CD4-positive, alpha-beta T cell treated with Interleukin-6 at 100 ng/mL for 8 hours (primary cell): ENCODE data around the gene NAT16.
A peak's percentile ranks its signal among the peaks of the same experiment; 100 is the strongest.
"Not testable (repeated sequence)": the region's sequence is repeated elsewhere in the genome, so short reads cannot be mapped to it uniquely, and the experiment has no call there.

Experiments used
- DNase-seq: peaks from one replicate; pipeline ENCODE4 v3.0.0-alpha.2; 2020; ENCODE audit warnings: mixed read lengths, low spot score

The NAT16 gene

DNA sequence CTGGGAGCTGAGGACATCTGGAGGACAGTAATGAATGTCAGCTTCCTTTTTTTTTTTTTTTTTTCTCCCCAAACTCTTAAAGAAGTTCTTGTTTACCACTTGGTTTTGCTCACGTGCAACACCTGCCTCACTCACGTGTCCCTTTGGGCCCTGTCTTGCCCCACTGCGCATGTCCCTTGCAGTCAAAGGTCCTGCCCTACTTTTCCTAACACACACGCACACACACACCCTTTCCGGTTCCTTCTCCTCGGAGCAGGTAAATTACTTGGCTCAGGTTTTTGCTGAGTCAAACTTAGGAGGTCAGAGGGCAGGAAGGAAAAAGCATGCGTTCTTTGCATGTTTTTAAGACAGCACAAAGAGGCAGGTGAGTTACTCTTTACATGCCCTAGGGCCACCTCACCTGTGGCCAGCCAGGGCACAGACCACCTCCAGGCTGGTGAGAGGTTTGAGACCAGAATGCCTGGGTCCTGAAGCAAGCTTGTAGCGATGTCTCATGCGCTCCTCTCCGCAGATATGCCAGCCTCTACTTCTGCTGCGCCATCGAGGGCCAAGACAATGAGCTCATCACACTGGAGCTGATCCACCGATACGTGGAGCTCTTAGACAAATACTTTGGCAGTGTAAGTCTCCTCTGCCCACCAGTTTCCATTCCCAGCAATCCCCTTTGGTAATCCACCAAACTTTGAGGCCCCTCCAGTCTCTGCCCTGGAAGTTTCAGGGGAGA, 23.1 kb downstream of the NAT16 start:
- DNase-seq, result no peak

- DNase-seq, result no peak
These were observed 23.8 kb downstream of the NAT16 start for GRCh38 chr7:101156277-101156676.

DNA sequence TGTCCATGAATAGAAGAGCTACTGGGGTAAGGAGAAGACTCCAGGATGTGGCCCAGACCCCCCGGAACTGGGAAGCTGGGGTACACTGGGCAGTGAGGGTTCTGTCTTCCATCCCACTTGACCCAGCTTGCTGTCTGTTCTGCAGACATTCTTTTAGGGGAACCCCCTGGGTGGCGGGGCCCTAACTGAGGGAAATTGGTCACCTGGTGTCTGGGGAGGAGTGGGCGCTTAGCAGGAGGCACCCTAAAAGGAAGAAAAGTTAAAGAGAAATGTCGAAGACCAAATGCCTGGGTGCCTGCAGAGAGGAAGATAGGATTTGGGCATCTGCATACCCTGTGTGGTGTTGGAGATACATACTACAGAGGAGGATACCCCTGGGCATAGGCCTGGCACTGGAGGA, 24.8 kb downstream of the NAT16 start:
- DNase-seq, result no peak

GRCh38 chr7:101154693-101155102, 25.4 kb downstream of the NAT16 start:
- no peak for DNase-seq

GRCh38 chr7:101153969-101154692, 26.0 kb downstream of the NAT16 start, which contains the start of gene AP1S1:
Gene AP1S1 (plus strand): TSS chr7:101154476. CDS start chr7:101154515, 39 bp downstream.
- peak; percentile 94 for DNase-seq

GRCh38 chr7:101151908-101152651, 28.0 kb downstream of the NAT16 start:
- no peak for DNase-seq

DNA sequence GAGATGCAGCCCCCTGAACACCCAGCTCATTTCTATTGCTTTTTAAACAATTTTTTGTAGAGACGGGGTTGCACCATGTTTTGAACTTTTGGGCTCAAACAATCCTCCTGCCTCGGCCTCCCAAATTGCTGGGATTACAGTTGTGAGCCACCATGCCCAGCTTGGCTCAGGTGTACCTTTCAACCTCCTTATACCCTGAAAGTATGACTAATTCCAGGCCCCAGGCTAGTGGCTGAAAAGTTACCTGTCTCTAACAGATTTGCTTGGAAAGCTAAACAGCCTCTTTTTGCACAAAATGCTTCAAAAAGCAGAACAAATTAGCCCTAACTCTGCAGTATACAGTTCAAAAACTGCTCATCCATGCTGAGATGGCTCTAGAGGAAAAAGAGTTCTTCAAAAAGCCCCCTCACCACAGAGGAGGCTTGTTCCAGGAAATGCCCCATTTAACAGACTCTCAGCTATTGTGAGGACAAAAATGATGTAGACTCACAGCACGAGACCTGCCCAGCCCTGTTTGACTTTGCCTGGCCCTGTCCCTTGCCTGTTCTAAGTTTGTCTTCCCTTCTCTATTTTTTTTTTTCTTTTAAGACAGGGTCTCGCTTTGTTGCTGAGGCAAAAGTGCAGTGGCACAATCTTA, 39.2 kb downstream of the NAT16 start:
- DNase-seq, result no peak

- no peak for DNase-seq
These were observed 39.8 kb downstream of the NAT16 start for GRCh38 chr7:101140339-101140699.

- peak; percentile 83 for DNase-seq
These were observed 41.8 kb downstream of the NAT16 start for GRCh38 chr7:101138213-101138870.

- no peak for DNase-seq
These were observed 42.4 kb downstream of the NAT16 start for GRCh38 chr7:101137651-101138212.

- DNase-seq, result no peak
These were observed 45.6 kb downstream of the NAT16 start for GRCh38 chr7:101134399-101134980.

GRCh38 chr7:101133621-101134398, 46.3 kb downstream of the NAT16 start:
- DNase-seq, result no peak

DNA sequence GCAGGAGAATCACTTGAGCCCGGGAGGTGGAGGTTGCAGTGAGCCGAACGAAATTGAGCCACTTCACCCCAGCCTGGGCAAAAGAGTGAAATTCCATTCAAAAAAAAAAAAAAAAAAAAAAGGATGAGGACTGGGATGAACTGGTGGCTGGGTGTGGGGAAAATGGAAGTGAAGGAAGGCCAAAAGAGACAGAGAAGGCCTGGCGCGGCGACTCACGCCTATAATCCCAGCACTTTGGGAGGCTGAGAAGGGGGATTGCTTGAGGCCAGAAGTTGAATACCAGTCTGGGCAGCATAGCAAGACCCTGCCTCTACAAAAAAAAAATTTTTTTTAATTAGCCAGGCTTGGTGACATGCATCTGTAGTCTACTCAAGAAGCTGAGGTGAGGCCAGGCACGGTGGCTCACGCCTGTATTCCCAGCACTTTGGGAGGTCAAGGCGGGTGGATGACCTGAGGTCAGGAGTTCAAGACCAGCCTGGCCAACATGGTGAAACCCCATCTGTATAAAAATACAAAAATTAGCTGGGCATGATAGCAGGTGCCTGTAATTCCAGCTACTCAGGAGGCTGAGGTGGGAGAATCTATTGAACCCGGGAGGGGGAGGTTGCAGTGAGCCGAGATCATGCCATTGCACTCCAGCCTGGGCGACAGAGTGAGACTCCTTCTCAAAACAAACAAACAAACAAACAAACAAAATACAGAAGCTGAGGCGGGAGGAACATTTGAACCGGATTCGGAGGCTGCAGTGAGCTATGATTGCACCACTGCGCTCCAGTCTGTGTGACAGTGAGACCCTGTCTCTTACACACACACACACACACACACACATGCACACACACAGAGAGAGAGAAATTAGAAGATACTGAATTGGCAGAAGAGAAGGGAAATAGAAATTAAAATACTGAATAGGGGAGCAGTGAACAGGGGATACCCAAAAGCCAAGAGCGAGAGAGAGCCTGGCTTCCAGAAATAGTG, 47.2 kb downstream of the NAT16 start:
- DNase-seq, result not testable (repeated sequence)

DNA sequence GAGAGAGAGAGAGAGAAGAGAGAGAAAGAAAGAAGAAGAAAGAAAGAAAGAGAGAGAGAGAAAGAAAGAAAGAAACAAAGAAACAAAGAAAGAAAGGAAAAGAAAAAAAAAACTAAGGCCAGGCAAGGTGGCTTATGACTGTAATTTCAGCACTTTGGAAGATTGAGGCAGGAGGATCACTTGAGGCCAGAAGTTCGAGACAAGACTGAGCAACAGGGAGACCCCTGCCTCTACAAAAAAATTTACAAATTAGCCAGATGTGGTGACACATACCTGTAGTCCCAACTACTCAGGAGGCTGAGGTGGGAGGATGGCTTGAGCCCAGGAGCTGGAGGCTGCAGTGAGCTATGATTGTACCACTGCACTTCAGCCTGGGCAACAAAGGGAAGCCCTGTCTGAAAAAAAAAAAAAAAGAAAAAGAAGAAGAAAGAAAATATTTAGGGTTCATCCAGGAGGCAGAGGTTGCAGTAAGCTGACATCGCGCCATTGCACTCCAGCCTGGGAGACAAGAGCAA, 50.4 kb downstream of the NAT16 start:
- no peak for DNase-seq

DNA sequence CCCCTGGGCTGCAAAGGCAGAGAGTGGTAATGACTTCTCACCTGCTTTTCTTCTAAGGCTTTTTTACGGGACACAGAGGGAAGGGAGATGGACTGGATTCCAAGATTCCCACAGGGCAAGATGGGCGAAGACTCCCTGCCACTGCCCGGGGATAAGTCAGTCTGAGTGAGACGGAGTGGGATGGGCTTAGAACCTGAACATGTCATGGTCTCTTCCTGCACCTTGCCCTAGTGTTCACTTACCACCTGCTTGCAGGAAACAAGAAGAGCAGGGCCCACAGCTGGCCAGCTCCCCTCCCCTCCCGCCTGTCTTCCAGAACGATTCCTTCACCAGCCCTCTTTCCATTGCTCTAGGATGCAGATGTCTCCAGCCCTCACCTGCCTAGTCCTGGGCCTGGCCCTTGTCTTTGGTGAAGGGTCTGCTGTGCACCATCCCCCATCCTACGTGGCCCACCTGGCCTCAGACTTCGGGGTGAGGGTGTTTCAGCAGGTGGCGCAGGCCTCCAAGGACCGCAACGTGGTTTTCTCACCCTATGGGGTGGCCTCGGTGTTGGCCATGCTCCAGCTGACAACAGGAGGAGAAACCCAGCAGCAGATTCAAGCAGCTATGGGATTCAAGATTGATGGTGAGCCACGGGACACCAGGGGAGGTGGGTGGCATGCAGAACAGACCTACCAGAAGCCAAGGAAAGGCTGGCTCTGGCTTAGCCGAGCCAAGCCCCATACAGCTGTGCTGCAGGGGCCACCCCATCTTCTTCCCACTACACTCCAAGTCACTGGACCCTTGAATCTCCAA, 51.9 kb downstream of the NAT16 start:
- DNase-seq, result no peak

DNA sequence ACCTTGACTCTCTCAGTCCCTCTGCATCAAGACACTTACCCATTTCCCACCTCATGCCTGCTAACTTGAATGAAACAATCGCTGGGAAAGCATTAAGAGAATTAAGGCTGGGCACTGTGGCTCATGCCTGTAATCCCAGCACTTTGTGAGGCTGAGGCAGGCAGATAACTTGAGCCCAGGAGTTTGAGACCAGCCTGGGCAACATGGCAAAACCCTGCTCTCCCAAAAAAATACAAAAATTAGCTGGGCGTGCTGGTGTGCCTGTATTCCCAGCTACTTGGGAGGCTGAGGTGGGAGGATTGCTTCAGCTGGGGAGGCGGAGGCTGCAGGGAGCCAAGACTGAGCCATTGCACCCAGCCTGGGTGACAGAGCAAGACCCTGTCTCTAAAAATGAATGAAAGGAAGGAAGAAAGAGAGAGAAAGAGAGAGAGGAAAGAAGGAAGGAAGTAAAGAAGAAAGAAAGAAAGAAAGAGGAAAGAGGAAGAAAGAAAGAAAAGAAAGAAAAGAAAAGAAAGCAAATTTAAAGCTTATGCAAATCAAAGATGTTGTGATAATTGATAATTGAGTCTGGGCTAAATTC, 52.5 kb downstream of the NAT16 start:
- DNase-seq, result no peak

DNA sequence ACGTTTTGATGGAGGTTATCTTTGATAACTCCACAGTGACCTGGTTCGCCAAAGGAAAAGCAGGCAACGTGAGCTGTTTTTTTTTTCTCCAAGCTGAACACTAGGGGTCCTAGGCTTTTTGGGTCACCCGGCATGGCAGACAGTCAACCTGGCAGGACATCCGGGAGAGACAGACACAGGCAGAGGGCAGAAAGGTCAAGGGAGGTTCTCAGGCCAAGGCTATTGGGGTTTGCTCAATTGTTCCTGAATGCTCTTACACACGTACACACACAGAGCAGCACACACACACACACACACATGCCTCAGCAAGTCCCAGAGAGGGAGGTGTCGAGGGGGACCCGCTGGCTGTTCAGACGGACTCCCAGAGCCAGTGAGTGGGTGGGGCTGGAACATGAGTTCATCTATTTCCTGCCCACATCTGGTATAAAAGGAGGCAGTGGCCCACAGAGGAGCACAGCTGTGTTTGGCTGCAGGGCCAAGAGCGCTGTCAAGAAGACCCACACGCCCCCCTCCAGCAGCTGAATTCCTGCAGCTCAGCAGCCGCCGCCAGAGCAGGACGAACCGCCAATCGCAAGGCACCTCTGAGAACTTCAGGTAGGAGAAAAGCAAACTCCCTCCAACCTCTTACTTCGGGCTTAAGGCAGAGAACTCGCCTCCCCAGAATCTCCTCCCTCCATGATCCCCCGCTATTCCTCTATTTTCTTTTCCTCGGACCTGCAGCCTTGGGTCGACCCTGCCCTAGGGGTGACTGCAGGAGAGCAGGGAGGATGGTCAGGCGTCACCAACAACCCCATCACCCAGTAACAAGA, 53.2 kb downstream of the NAT16 start, which contains the start of gene SERPINE1:
Gene SERPINE1 (plus strand): TSS at position 454 of the 809 bp plus-strand sequence. CDS start 1,290 bp downstream, outside the sequence.
- peak; percentile 49 for DNase-seq
